ENCODE measurements around the gene SPATA9. TPM values are rescaled to one million over a fixed set of nuclear protein-coding genes. Genes with fewer than 3 reads are reported as not detected.

The SPATA9 gene
- total and polyA plus RNA-seq, 7 donors, result 0.22 to 0.53 (median 0.22) TPM; not detected in 4

DNA sequence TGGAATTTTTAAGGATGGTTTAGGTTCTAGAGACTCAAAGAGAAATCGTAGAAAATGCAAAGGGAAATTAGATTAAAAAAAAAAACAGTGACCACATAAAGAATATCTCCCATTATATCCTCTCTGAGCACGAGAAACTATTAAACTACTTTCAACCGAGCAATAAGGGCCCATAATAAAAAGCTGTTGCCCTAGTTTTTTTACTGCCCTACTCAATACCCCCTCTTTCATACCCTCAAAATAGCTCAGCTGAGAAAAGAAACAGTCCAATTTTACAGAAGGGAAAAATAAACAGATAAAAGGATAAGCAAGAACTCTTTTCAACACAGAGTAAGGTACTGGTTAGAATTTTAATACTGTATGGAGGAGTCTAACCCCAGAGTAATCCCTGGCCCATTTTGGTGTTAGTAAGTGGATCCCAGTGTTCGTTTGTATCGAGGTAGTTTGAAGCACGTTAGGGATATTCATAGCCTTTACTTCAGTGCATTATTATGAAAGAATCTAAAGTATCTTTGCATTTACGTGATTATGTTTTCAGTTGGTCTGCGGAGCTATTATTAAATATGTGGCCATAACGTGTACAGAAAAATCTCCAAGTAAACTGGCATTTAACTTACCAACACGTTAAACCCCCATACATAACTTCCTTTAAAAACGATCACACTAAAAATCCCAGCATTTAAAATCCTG is 47.4 kb upstream of the SPATA9 start:
- intact Hi-C loops (cut with DNase I), result loop anchor here (2.0 to 5.0 kb wide), 4 partner anchors 61 to 117 kb away; partner anchors contain the start of gene RFESD (in 1 of the 2)
- H3K4me3 ChIP-seq, result peak overlapping the region; percentile 90
- peaks cover 49% of the 10 kb centered on the region for H3K4me1 ChIP-seq
- H3K27ac ChIP-seq, result peak overlapping the region; percentile 94
- ATAC-seq (no peak), DNase-seq (no peak)
- no peaks in the 10 kb centered on the region for H3K27me3 ChIP-seq (ENCODE audit: insufficient read depth in 3 of 3, low read length in 2 of 3)
- 18 to 20% (median 19%) methylated on average over 11 of the region's 11 CpGs for WGBS, 3 donors
- H3K36me3 ChIP-seq (ENCODE audit: insufficient read depth in 1 of 2, low read depth in 1 of 2), result no peaks in the 10 kb centered on the region
- TF ChIP-seq, protein P1, sequence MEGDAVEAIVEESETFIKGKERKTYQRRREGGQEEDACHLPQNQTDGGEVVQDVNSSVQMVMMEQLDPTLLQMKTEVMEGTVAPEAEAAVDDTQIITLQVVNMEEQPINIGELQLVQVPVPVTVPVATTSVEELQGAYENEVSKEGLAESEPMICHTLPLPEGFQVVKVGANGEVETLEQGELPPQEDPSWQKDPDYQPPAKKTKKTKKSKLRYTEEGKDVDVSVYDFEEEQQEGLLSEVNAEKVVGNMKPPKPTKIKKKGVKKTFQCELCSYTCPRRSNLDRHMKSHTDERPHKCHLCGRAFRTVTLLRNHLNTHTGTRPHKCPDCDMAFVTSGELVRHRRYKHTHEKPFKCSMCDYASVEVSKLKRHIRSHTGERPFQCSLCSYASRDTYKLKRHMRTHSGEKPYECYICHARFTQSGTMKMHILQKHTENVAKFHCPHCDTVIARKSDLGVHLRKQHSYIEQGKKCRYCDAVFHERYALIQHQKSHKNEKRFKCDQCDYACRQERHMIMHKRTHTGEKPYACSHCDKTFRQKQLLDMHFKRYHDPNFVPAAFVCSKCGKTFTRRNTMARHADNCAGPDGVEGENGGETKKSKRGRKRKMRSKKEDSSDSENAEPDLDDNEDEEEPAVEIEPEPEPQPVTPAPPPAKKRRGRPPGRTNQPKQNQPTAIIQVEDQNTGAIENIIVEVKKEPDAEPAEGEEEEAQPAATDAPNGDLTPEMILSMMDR (IDR thresholded peaks at IDR 0.05), result no peak
- no peaks in the 10 kb centered on the region for H3K9me3 ChIP-seq

DNA sequence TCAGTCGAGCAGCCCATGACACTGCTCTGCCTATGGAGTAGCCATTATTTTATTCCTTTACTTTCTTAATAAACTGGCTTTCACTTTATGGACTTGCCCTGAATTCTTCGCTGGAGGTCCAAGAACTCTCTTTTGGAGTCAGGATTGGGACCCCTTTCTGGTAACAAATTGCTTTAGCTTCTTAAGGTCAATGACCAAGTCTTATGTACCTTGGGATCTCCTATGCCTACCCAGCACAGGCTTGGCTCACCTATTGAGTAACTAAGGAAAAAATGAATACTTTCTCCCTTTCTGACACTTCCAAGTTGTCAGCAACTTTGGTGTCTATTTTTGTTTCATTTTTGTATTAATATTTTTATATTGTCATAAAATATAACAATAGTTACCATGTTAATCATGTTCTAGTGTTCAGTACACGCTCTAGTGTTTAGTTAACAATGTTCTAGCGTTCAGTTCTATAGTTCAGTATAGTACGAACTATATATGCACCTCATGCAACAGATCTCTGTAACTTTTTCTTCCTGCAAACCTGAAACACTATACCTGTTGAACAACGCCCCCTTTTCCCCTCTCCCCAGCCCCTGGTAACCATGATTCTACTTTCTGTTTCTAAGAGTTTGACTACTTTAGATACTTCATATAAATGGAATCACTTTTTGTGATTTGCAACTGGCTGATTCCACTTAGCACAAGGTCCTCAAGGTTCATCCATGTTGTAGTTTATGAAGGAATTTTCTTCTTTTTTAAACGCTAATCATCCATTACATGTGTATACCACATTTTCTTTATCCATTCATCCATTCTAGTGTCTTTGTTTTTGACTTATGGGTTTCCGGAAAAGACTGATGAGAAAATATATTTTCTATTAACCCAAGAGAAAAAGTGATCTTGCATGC is 46.6 kb upstream of the SPATA9 start:
- Histone ChIP-seq H3K36me3 (ENCODE audit: insufficient read depth in 1 of 2, low read depth in 1 of 2) (no peaks in the 10 kb centered on the region), H3K9me3 (no peaks in the 10 kb centered on the region), H3K4me3 (no peak overlapping the region), H3K4me1 (peaks cover 41% of the 10 kb centered on the region), H3K27me3 (ENCODE audit: insufficient read depth in 3 of 3, low read length in 2 of 3) (no peaks in the 10 kb centered on the region), H3K27ac (peak overlapping the region; percentile 94)
- intact Hi-C loops (cut with DNase I), result loop anchor here (2.0 to 5.0 kb wide), 4 partner anchors 61 to 118 kb away; partner anchors contain the start of gene RFESD (in 1 of the 2)
- ATAC-seq (no peak), DNase-seq (no peak)
- 85 to 96% (median 85%) methylated on average over 8 of the region's 8 CpGs for WGBS, 3 donors
- TF ChIP-seq, protein P1 (IDR thresholded peaks at IDR 0.05), result no peak

DNA sequence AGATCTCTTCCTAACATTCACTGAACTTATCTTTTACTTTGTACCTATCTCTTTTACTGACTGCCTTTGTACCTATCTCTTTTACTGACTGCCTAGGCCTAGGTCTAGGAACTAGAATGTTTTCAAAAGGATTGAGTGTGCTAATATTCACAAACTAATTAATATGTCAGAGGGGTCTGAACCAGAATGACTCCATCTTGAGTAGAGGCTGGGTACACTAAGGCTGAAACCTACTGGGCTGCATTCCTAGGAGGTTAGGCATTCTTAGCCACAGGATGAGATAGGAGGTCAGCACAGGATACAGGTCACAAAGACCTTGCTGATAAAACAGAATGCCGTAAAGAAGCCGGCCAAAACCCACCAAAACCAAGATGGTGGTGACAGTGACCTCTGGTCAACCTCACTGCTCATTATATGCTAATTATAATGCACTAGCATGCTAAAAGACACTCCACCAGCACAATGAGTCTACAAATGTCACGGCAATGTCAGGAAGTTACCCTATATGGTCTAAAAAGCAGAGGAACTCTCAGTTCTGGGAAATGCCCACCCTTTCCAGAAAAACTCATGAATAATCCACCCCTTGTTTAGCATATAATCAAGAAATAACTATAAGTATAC is 45.8 kb upstream of the SPATA9 start:
- no peaks in the 10 kb centered on the region for H3K9me3 ChIP-seq
- H3K27ac ChIP-seq, result peak overlapping the region; percentile 94
- DNase-seq (no peak), ATAC-seq (no peak)
- no peaks in the 10 kb centered on the region for H3K27me3 ChIP-seq (ENCODE audit: insufficient read depth in 3 of 3, low read length in 2 of 3)
- TF ChIP-seq, protein P1 (IDR thresholded peaks at IDR 0.05), result no peak
- no peak overlapping the region for H3K4me3 ChIP-seq
- H3K36me3 ChIP-seq (ENCODE audit: insufficient read depth in 1 of 2, low read depth in 1 of 2), result no peaks in the 10 kb centered on the region
- intact Hi-C loops (cut with DNase I), result no loop called here
- H3K4me1 ChIP-seq, result peaks cover 33% of the 10 kb centered on the region
- WGBS, 3 donors, result 78 to 84% (median 81%) methylated on average over 3 of the region's 3 CpGs

DNA sequence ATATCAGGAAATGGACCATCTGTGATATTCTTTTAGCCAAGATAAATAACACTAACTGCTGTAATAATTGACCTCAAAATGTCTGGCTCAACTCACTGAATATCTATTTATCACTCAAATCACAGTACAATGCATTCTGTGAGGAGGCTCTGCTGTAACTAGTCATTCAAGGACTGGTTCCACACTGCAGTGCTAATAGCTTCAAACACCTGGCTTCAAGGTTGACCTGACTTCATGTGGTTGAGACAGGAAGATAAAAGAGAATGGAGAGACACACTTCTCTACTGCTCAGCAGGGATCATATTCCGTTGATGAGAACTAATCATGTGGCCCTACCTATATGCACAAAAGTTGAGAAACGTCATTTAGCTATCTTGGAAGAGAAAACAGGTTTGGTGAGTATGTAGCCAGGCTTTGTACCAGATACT is 45.0 kb upstream of the SPATA9 start:
- Histone ChIP-seq H3K4me1 (peaks cover 28% of the 10 kb centered on the region), H3K27me3 (ENCODE audit: insufficient read depth in 3 of 3, low read length in 2 of 3) (no peaks in the 10 kb centered on the region), H3K27ac (peak overlapping the region; percentile 25), H3K9me3 (no peaks in the 10 kb centered on the region), H3K4me3 (no peak overlapping the region), H3K36me3 (ENCODE audit: insufficient read depth in 1 of 2, low read depth in 1 of 2) (no peaks in the 10 kb centered on the region)
- no peak for DNase-seq
- intact Hi-C loops (cut with DNase I), result no loop called here
- ATAC-seq, result no peak
- 66 to 80% (median 76%) methylated on average over 2 of the region's 2 CpGs for WGBS, 3 donors
- TF ChIP-seq, protein P1 (IDR thresholded peaks at IDR 0.05), result no peak

All from psoas muscle (tissue), 8 donors.